ENCODE results near the gene CLDN10.

CLDN10 gene

GRCh38 chr13:95601216-95601615, 48.7 kb downstream of the CLDN10 start:
- DNase-seq (ENCODE audit: low read depth in 2 of 2) = no peak

DNA sequence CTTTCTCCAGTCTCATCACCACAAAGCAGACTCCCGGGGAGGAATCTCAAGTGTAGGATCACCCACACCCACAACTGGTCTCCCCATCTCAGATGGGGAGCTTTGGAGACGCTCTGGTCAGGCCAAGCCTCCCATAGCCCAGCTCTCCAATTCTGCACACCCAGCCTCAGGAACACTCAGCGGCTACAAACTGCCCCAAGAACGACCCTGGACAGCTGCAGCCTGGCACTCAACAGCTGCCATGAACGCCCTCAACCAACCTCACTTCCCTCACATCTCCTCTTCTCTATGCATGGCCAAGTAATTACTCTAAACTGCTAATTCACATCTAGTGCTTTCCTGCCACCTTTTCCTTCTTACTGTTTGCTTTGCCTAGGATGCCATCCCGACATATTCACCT, 49.4 kb downstream of the CLDN10 start:
- DNase-seq (ENCODE audit: low read depth in 2 of 2) = no peak

- no peak for DNase-seq (ENCODE audit: low read depth in 2 of 2)
These were observed 51.5 kb downstream of the CLDN10 start for GRCh38 chr13:95603887-95604555.

DNA sequence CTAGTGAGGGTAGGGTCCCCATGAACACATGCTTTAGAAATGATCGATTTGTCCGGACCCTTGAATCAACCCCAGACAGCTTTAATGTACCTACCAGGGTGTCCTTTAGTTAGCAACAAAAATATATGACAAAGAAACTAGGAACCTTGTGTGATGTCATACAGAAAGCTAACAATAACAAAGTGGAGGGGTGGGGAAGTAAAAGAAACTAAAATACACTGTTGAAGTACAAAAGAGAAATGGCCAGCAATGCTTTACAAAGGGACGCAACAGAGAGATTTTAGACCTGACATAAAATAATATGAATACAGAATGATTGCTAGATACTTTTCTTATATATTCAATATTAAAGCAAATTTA, 52.0 kb downstream of the CLDN10 start:
- no peak for DNase-seq (ENCODE audit: low read depth in 2 of 2)

- no peak for DNase-seq (ENCODE audit: low read depth in 2 of 2)
These were observed 53.1 kb downstream of the CLDN10 start for GRCh38 chr13:95605448-95606125.

DNA sequence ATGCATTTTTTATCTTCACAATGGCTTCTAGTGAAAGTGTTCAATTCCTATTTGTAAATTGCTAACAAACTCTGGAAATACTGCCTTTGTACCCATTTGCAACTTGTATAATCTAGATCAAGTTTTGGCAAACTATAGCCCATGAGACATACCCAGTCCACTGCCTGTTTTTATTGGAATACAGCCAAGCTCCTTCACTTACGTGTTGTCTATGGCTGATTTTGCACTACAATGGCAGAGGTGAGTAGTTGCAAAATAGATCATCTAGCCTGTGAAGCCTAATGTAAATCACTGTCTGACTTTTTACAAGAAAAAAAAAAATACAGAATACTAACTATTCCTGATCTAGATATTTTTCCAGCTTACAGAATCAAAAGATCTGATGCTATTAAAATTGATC, 54.8 kb downstream of the CLDN10 start:
- no peak for DNase-seq (ENCODE audit: low read depth in 2 of 2)

GRCh38 chr13:95608640-95609323, 56.3 kb downstream of the CLDN10 start:
- DNase-seq (ENCODE audit: low read depth in 2 of 2) = no peak

- DNase-seq (ENCODE audit: low read depth in 2 of 2) = no peak
These were observed 62.2 kb downstream of the CLDN10 start for GRCh38 chr13:95614641-95615245.

GRCh38 chr13:95615539-95615938, 63.0 kb downstream of the CLDN10 start:
- no peak for DNase-seq (ENCODE audit: low read depth in 2 of 2)

DNA sequence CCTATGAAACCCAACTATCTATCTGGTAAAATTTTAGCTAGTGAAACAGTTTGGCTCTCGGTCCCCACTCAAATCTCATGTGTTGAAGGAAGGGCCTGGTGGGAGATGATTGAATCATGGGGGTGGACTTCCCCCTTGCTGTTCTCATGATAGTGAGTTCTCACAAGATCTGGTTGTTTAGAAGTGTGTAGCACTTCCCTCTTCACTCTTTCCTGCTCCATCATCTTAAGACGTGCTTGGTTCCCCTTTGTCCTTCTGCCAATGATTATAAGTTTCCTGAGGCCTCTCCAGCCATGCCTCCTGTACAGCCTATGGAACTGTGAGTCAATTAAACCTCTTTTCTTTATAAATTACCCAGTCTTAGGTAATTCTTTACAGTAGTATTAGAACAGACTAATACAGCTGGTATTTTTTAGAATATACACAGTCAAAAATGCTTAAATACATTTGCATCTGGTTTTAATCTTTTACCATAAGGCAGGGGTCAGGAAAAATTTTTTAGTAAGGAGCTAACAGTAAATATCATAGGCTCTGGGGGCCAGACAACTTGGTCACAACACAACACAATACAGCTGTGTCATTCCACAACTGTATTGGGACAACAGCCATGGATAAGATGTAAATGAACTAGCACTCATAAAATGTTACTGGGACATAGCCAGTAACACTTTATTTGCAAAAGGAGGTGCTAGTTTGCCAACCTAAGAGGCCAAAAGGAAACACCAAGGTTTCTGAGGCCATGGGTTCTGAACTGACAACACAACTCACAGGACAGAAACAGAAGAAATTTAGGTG, 67.7 kb downstream of the CLDN10 start:
- DNase-seq (ENCODE audit: low read depth in 2 of 2) = no peak

GRCh38 chr13:95620825-95621498, 68.4 kb downstream of the CLDN10 start:
- DNase-seq (ENCODE audit: low read depth in 2 of 2) = no peak

GRCh38 chr13:95623141-95623540, 70.6 kb downstream of the CLDN10 start:
- DNase-seq (ENCODE audit: low read depth in 2 of 2) = no peak

- DNase-seq (ENCODE audit: low read depth in 2 of 2) = no peak
These were observed 71.5 kb downstream of the CLDN10 start for GRCh38 chr13:95624020-95624419.

DNA sequence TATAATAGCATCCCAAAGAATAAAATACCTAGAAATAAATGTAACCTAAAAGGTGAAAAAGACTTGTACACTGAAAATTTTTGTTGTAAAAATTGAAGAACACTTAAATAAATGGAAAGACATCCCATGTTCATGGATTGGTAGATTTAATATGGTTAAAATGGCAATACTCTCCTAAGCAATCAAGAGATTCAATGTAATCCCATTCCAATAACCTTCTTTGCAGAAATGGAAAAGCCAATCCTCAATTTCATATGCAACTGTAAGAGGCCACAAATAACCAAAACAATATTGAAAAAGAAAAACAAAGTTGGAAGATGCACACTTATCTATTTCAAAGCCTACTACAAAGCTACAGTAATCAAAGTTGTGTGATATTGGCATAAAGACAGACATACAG, 74.2 kb downstream of the CLDN10 start:
- no peak for DNase-seq (ENCODE audit: low read depth in 2 of 2)

DNA sequence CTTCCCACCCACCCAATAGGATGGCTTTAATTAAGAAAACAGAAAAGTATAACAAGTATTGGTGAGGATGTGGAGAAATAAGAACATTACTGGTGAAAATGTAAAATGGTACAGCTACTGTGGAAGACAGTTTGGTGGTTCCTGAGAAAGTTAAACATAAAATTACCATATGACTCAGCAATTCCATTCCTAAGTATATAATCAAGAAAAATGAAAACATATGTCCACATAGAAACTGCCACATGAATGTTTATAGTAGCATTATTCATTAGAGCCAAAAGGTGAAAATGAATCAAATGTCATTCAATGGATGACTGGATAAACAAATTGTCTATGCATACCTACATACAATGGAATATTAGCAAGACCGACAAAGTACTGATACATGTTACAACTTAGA, 75.1 kb downstream of the CLDN10 start:
- peak; percentile 60 to 67 for DNase-seq (ENCODE audit: low read depth in 2 of 2)

GRCh38 chr13:95628488-95628887, 76.0 kb downstream of the CLDN10 start:
- DNase-seq (ENCODE audit: low read depth in 2 of 2) = no peak

DNA sequence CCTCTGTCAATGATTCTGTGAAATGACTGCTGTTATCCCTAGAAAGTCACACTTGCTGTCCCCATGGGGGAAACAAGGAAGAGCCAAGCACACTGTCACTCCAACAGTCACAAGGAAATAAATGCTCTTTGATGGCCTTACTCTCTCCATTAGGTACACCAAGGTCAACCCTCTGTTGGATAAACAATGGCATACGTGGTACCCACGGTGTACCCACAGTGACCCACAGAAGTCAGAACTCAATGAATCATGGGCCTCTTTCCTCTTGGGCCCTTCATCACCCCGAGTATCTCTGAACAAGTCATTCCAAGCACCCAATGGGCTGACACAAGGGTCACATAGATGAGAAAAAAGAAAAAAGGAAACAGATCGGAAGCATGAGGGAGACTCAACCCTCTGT, 76.6 kb downstream of the CLDN10 start:
- DNase-seq (ENCODE audit: low read depth in 2 of 2) = no peak
